RKO (cell line): Measurements from ENCODE around the gene PSD4.

ENCODE experiments used
- DNase-seq: peaks from one replicate; pipeline ENCODE4 v3.0.0-alpha.2; 2016; ENCODE audit warnings: low spot score

PSD4 gene

DNA sequence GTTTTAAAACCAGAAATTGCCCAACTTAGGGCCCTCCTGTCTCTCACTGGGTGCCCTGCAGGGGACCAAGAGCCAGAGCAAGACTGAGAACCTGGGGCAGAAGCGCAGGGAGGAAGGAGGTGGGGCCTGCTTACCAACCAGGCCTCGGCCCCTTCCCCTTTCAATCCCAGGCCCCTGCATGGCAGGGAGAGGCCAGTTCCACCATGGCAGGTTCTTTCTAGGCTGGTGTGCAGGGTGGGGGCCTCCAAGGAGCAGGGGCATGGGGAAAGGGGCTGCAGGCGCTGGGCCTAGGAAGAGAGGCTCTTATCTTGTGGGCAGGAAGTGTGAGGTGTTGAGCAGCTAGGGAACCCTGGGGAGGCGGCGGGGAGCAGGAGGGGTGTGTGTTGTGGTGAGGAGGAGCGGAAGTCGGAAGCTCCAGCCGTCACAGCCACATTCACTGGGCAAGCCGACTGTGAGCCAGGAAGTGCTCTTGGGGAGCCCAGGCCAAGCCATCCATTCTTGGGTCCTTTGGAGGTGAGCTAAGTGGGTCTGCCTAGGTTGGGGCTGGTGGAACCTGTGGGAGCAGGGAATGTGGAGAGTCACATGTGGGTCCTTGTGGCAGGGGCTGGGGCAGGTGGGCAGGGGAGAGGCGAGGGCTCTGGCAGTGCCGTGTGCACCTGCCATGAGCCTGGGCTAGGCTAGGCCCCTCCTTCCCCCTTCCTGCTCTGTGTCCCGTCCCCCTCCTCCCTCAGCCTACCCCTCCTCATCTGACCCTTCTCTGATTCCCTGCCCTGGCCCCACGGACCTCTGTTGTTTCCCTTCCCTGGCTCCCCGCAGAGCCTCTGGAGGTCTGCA is at the start of gene PSD4:
Gene PSD4, plus strand, starts transcription at position 430 of the 834 bp plus-strand sequence. CDS start 8,486 bp downstream, outside the sequence.
- DNase-seq, result no peak

DNA sequence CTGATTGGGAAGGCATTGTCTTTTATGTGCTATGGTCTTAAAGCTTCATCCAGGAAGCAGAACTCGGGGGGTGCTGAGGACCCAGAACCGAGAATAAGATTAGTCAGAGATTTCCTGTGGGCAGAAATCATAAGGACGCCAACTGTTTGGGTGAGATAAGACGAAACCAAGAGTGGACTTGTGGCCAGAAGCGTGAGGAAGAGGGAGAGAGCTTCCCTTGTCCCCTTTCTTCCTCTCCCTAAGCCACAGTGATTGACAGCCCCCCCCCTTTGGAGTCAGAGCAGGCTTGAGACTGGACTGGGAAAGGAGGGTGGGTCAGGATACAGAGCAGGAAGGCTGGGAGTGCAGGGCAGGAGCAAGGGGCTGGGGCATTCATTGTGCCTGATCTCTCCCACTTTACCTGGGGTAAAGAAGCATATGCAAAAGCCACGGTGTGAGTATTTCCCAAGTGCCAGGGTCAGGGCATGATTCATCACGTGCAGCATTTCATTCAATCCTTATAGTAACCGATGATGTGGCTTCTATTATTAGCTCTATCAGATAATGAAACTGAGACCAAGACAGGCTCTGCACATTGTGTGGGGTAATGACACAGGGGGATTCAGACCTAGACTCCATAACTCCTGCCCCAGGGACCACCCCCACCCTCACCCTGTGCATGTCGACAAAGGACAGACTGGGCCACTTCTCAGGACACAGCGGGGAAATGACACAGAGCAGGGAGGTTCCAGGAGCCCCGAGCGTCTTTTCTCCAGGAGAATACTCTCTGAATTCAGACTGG is 49.4 kb upstream of the PSD4 start:
- DNase-seq, result no peak

DNA sequence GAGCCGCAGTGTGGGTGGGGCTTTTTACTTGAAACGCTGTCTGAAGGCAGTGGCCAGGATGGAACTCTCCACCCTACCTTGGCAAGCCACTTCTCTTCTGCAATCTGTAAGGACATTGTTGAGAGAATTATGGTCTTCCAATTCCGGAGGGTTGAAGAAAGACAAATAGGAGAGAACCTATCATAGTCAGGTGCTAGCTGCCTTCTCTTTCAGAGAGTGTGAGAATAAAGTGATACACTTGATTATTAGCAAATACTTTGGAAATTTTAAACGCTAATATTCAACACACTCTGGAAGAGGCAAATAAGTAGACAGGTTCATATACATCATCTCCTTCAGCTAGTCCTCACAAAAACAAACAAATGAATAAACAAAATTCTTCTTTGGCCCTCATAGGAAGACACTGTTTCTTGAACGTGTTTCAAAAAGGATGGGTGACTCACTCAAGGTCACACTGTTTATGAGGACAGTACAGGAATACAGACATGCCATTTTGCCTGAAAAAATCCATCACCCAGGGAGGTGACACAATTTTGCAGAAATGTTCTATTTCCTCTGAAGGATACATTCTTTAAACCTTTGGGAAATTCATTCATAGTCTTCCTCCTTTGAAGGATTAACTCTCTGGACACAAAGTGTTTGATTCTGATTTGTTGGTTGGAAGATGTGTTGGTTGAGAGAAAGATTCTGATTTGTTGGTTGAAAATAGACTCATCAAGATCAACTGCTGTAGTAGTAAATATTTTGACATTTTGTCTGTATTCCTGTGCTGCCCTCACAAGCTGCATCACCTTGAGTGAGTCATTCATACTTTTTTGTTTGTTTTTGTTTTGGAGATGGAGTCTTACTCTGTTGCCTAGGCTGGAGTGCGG is 48.6 kb upstream of the PSD4 start:
- DNase-seq, result no peak

DNA sequence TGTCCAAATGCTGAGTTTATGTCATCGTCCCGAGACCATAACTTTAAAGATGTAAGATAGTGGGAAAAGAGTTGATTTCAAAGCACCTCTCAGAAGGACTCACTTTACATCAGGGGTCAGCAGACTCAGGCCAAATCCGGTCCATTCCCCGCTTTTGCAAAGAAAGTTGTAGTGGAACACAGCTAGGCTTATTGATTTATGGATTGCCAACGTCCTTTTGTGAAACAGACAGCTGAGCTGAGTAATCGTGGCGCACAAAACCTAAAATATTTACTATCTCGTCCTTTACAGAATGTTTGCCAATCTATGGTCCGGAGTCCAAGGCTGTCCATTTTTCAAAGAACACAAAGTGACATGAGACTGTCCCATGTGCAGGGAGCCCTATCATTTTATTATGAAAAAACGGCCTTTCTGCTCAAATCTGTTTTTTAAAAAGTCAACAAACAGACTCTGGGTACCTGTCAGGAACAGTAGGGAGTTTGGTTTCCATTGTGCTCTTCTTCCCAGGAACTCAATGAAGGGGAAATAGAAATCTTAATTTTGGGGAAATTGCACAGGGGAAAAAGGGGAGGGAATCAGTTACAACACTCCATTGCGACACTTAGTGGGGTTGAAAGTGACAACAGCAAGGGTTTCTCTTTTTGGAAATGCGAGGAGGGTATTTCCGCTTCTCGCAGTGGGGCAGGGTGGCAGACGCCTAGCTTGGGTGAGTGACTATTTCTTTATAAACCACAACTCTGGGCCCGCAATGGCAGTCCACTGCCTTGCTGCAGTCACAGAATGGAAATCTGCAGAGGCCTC is 46.7 kb upstream of the PSD4 start, which contains the start of gene IL1RN:
Gene IL1RN, plus strand, starts transcription at position 754 of the 801 bp plus-strand sequence. Its CDS starts 27 bp downstream, at position 781.
- DNase-seq, result no peak

DNA sequence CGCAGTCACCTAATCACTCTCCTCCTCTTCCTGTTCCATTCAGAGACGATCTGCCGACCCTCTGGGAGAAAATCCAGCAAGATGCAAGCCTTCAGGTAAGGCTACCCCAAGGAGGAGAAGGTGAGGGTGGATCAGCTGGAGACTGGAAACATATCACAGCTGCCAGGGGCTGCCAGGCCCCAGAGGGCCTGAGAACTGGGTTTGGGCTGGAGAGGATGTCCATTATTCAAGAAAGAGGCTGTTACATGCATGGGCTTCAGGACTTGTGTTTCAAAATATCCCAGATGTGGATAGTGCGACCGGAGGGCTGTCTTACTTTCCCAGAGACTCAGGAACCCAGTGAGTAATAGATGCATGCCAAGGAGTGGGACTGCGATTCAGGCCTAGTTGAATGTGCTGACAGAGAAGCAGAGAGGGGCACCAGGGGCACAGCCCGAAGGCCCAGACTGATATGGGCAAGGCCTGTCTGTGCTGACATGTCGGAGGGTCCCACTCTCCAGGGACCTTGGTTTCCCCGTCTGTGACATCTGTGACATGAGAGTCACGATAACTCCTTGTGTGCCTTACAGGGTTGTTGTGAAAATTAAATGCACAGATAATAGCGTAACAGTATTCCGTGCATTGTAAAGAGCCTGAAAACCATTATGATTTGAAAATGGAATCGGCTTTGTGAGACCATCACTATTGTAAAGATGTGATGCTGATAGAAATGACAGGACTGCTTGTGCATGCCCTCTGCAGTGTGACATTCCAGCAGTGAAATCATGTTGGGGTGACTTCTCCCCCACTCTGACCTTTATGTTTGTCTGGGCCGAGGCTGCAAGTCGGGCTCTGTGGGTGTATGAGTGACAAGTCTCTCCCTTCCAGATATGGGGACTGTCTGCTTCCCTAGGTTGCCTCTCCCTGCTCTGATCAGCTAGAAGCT is 45.9 kb upstream of the PSD4 start:
- DNase-seq, result no peak

DNA sequence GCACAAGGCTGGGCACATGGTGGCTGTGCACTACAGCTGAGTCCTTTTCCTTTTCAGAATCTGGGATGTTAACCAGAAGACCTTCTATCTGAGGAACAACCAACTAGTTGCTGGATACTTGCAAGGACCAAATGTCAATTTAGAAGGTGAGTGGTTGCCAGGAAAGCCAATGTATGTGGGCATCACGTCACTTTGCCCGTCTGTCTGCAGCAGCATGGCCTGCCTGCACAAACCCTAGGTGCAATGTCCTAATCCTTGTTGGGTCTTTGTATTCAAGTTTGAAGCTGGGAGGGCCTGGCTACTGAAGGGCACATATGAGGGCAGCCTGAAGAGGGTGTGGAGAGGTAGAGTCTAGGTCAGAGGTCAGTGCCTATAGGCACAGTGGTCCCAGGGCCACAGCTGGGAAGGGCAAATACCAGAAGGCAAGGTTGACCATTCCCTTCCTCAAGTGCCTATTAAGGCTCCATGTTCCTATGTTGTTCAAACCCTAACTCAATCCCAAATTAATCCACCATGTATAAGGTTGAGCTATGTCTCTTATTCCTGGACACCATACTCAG is 44.2 kb upstream of the PSD4 start:
- DNase-seq, result no peak

DNA sequence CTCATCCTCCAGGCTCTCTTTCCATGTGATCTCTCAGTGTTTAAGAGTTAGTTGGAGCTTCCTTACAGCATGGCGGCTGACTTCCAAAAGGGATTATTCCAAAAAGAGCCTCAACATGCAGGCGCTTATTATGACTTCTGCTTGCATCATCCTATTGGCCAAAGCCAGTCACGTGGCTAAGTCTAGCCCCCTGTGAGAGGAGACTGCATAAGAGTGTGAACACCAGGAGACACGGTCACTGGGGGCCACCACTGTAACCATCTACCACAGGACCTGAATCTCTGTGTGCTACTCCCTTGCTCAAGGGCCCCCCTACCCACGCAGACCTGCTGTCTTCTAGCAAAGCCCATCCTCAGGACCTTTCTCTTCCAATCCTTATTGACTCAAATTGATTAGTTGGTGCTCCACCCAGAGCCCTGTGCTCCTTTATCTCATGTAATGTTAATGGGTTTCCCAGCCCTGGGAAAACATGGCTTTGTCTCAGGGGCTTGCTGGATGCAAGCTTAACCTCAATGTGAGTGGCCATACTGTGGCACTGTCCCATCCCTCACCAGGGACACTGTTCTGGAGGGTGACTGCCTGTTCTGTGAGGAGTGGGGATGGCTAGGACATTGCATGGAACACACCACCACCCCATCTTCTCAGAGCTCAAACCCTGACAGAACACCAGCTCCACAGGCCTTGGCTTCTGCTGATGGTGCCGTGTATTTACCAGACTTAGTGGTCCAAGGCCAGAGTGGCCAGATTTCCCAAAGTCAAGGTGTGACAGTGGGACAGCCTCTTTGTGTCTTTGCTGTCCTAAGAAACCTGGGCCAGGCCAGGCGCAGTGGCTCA is 42.2 kb upstream of the PSD4 start:
- no peak for DNase-seq

DNA sequence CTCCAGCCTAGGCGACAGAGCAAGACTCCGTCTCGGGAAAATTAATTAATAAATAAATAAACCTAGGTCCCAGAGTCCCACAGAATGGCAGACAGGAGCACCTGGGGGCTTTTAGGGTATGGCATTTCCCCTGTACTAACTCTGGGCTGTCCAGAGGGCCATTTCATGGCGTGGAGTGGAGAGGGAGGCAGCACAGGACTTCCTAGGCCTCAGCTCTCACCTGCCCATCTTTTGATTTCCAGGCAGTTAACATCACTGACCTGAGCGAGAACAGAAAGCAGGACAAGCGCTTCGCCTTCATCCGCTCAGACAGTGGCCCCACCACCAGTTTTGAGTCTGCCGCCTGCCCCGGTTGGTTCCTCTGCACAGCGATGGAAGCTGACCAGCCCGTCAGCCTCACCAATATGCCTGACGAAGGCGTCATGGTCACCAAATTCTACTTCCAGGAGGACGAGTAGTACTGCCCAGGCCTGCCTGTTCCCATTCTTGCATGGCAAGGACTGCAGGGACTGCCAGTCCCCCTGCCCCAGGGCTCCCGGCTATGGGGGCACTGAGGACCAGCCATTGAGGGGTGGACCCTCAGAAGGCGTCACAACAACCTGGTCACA is 41.3 kb upstream of the PSD4 start:
- no peak for DNase-seq

DNA sequence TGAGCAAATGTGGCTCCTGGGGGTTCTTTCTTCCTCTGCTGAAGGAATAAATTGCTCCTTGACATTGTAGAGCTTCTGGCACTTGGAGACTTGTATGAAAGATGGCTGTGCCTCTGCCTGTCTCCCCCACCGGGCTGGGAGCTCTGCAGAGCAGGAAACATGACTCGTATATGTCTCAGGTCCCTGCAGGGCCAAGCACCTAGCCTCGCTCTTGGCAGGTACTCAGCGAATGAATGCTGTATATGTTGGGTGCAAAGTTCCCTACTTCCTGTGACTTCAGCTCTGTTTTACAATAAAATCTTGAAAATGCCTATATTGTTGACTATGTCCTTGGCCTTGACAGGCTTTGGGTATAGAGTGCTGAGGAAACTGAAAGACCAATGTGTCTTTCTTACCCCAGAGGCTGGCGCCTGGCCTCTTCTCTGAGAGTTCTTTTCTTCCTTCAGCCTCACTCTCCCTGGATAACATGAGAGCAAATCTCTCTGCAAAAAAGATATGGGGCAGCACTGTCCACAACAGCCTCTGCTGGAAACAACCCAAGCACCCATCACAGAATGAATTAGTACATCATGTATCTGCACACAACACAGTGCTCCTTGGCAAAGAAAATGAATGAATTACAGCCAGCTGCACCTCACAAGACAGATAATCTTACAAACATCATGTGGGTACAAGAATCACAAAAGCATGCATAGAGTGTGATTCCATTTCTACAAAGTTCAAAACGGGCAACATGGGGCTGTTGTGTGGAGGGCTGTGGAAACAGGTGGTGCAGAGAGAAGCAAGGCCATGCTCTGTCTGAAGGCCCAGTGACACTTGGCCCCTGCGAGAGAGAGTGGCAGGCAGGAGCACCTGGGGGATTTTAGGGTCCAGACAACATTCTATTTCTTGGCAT is 39.8 kb upstream of the PSD4 start:
- no peak for DNase-seq

DNA sequence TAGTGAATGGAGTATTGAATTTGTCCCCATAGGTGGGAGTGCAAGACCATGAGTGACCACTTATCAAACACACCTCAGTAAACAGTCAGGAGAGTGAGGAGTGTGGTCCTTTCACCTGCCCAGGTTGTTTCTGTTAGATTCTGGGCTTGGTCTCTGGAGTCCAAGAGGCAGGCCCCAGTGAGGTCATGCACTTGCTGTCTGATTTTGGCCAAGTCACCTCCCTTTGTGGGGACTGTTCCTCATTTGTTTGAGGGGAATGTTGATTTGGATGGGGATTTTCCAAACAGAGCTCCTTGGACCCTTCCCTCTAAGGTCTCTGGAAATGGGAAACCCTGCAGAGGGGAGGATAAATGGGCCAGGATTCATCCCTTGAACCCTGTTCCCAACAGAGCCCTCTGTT is 39.1 kb upstream of the PSD4 start:
- no peak for DNase-seq

DNA sequence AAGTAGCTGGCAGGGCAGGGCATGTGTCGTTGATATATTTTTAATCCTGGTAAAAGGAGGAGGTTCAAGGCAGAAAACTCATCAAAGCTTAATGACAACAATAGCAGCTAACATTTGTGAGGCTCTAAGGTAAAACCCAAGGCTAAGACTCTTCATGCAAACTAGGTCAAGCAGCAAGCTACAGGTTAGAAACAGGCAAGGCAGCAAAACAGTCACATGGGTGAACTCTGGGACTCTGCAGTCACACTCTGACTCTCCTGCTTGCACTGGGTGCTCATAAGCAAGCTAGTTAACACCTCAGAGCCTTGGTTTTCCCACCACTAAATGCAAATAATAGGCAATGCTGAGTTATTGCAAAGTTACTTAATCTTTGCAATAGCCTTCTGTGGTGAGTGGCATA is 38.5 kb upstream of the PSD4 start:
- no peak for DNase-seq

DNA sequence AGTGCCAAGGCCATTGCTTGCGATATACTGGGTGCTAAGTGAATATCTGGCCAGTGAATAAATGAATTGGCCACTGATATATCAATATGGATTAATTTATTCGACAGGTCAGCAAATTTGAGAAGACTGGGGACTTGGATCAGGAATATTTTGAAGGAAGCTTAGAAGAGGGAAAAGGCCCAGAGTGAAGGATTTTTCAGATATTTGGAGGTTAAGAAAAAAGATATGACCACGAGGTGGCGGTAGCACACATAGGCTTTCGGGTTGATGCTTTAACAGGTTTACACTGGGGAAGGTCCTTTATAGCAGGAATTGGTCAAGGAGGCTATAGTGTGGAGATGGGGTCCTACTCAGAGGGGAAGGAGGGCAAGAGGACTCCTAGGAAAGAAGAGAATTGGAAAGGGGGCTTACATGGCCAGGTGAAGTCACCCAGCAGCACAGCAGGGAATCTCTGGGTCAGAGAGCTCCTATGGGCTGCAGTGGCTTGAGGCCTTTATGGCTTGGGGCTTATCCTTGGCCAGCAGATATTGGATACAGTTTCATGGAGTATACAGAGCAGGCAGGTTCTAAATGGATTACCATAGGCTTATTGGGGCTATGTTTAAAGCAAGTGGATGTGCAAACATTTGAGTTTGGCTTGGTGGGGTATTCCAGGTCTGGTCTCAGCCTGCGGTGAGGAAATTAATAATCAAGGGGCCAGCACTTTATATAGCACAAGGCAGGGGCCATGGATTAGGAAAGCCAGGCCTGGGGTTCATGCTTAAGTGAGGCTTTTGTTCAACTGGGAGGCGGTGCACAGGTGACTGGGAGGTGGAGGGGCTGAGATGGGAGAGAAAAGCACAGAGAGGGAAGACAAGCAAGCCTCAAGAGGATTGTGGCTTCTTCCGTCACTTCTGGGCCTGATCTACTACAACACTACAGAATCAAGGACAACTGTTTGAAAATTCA is 36.7 kb upstream of the PSD4 start:
- DNase-seq, result peak; percentile 45

DNA sequence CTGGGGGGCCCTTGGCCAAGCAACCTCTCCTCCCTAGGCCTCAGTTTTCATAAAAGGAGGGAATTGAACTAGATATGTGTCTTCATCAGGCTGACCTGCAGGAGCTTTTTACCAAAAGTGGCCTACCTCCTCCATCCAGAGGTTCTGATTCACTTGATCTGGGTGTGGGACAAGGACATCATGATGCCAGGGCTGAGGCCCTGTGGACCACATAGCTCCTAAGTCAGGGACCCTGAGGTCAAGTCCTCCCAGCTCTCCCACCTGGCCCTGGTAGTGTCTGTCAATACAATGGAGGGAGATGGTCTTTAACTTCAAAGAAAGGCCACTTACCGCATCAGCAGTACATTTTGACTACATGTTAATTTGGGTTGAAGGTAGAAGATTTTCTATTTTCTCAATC is 35.9 kb upstream of the PSD4 start:
- DNase-seq, result no peak

DNA sequence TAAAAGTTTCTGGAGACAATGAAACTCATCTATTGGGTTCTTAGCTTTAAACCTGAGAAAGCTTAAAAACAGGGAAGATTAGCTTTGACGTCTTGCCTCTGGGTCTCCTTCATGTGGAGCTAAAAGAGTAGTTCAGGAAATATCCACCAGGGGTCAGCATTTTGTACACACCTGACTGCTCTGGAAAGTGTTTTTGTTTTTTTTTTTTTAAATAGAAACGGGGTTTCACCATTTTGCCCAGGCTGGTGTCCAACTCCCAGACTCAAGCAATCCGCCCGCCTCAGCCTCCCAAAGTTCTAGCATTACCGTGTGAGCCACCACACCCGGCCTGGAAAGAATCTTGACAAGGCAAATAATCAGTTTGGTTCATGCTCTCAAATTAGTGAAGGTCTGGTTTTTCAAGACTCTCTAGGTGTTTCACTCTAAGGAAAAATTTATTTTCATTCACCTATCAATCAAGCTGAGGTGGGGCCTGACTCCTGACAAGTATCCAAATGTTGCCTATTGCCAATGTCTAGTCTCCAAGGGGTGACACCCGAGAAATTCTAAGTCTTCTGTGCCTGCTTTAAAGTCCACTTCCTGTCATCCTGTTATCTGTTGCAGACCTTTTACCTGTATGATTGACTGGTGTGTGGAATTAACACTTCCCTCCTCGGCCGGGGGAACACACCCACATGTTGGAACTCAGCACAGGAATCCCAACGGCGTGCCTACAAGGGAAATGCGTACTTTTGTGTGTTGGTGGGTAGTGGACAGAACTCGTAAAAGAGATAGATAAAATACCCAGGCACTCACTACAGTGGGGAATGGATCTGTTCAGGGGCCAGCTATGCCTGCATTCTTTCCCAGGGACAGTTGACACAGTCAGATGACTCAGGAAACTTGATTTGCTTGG is 35.1 kb upstream of the PSD4 start:
- peak; percentile 75 for DNase-seq

DNA sequence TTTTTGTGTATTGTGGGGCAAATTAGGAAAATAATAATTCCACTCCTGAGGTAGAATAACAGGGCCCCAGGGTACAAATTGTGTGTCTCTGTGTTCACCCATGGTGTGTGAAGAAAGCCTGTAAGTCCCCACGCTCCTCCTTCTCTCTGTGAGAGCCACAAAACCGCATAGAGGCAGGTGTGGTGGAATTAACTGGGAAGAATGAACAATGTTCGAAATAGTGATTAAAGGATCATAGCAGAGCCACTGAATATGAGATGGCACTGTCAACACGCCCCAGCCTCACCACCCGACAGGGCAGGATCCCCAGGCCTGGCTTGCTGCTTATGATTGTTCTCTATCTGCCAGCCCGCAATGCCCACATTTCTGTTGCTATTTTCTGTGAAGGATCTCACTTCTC is 32.3 kb upstream of the PSD4 start:
- no peak for DNase-seq
